RWPE1 (cell line): Measurements from ENCODE around the gene SF3A1.

Experiments used
- CTCF ChIA-PET: fragments of 350-600 bp; sonication (Branson Sonifier 250); formaldehyde crosslinking; extraction: SDS; loops from one replicate; lab custom pipeline; 2021; lab: Yijun Ruan, JAX
- POLR2A ChIA-PET: fragments of 400-600 bp; formaldehyde crosslinking; extraction: SDS; loops from one replicate; lab custom pipeline; 2020; ENCODE audit warnings: antibody characterized with exemption; ENCODE audit not compliant: low non-redundant PET; lab: Yijun Ruan, JAX
- DNase-seq: peaks from one replicate; pipeline ENCODE4 v3.0.0; 2012; ENCODE audit warnings: low spot score
- H3K27ac ChIP-seq: fragments of 450-650 bp; 2 replicates; pipeline ENCODE4 v1.5.1; 2017
- TF ChIP-seq, protein P1 (sequence below): fragments of 450-650 bp; conservative IDR thresholded peaks from 2 replicates; pipeline ENCODE4 v1.5.1; 2017; ENCODE audit warnings: low read depth, mild to moderate bottlenecking

Gene SF3A1

DNA sequence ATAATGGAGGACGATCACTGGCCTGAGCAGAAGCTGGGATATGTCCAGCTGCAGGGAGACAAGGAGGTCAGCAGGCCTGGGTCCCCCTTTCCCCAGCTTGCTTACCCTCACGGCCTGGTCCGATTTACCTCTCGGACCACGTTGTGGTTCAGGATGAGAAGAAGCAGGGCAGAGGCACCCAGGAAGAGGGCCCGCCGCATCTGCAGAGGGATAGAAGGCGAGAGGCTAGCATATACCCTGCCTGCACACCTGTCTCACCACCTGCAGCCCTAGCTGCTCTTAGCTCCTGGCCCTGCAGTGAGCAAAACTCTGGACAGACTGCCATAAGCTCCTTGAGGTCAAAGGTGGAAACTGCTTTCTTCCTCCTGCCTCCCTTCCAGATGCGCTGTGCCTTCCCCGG lies 29.2 kb upstream of the SF3A1 start:
- H3K27ac ChIP-seq = peak overlapping the region; percentile 78
- DNase-seq = no peak
- CTCF ChIA-PET = interaction anchor here (0.6 to 2.3 kb wide), 2 partner anchors 98 to 228 kb away, joined by 6 to 17 read pairs; no protein-coding TSS in a partner anchor
- TF ChIP-seq, protein P1, sequence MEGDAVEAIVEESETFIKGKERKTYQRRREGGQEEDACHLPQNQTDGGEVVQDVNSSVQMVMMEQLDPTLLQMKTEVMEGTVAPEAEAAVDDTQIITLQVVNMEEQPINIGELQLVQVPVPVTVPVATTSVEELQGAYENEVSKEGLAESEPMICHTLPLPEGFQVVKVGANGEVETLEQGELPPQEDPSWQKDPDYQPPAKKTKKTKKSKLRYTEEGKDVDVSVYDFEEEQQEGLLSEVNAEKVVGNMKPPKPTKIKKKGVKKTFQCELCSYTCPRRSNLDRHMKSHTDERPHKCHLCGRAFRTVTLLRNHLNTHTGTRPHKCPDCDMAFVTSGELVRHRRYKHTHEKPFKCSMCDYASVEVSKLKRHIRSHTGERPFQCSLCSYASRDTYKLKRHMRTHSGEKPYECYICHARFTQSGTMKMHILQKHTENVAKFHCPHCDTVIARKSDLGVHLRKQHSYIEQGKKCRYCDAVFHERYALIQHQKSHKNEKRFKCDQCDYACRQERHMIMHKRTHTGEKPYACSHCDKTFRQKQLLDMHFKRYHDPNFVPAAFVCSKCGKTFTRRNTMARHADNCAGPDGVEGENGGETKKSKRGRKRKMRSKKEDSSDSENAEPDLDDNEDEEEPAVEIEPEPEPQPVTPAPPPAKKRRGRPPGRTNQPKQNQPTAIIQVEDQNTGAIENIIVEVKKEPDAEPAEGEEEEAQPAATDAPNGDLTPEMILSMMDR = no peak
- POLR2A ChIA-PET = no interaction called here

DNA sequence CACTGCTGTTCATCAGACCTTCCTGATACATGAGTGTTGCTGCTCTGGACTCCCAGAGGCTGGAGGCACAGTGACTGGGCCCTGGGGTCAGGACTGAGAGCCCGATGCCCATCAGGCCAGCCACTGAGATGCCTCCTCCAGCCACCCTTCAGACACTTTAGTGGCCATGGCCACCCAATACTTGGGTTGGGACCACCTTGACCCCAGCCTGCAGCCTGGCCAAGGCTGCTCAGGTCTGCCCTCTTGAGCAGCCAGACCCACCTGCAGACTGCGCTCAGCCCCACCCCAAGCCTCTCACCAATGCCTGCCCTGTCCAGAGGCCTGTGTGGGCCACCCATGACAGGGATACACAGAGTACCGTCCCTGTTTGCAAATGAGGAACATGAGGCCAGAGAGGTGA lies 26.4 kb upstream of the SF3A1 start:
- TF ChIP-seq, protein P1 = no peak
- POLR2A ChIA-PET = no interaction called here
- CTCF ChIA-PET = interaction anchor here (0.6 to 0.9 kb wide), 3 partner anchors 44 to 95 kb away, joined by 3 read pairs; no protein-coding TSS in a partner anchor

DNA sequence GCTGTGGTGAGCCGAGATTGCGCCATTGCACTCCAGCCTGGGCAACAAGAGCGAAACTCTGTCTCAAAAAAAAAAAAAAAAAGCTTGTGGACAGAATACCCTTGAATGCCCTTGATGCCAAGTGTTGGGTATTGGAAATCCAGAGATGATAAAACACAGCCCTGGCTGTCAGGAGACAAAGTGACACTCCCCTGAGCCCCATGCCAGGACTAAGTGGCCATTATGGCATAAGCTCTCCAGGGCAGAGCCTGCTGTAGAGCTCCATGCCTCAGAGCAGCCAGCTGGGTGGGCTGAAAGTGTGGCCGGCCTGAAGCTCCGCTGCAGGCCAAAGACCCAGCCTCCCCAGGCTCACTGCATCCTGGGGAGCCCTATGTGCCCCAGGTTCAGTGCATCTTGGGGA lies 25.6 kb upstream of the SF3A1 start:
- CTCF ChIA-PET = interaction anchor here (0.6 to 0.9 kb wide), 3 partner anchors 44 to 95 kb away, joined by 3 read pairs; no protein-coding TSS in a partner anchor
- POLR2A ChIA-PET = no interaction called here

More for the DNA sequence above, 26.4 kb upstream of the SF3A1 start:
- no peak for DNase-seq
- H3K27ac ChIP-seq = no peak overlapping the region

DNA sequence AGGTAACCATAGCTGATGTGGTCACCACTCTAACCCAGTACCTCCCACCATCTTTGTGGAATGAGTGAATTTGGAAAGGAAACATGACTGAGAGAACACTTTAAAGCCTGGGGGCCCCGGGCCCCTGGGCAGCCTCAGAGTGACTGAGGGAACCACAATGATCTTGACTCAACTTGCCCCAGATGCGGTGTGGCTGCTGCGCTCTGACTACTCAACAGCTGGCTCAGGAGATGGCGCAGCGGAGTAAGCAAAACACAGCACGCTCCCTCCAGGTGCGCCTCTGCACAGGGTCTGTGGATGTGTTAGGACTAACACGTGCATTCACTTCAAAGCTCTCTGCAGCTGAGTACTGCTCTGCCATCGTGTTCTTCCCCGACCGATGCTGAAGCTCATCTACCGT lies 24.6 kb upstream of the SF3A1 start:
- H3K27ac ChIP-seq = no peak overlapping the region
- TF ChIP-seq, protein P1 = no peak
- CTCF ChIA-PET = no interaction called here
- POLR2A ChIA-PET = no interaction called here
- DNase-seq = no peak

More for the DNA sequence above, 25.6 kb upstream of the SF3A1 start:
- TF ChIP-seq, protein P1 = no peak
- no peak overlapping the region for H3K27ac ChIP-seq
- DNase-seq = no peak

DNA sequence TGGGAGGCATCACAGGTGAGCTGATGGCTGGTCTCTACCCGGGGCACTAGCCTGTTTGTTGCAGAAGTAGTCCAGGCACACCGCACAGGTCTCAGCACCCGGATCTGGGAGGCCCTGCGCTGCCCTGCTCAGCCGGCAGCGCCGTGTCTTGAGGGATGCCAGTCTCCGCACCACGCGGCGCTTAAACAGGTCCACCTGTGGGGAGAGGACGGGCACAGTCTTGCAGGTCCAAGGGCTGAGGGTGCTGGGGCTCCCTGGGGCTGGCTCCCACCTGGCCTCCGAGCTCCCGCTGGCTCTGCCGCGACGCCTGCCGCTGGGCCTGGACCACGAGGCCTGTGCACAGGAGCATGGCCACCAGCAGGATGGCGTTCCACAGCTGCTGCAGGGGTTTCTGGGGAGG lies 23.3 kb upstream of the SF3A1 start:
- CTCF ChIA-PET = no interaction called here
- no peak overlapping the region for H3K27ac ChIP-seq
- POLR2A ChIA-PET = no interaction called here
- TF ChIP-seq, protein P1 = no peak
- DNase-seq = no peak

DNA sequence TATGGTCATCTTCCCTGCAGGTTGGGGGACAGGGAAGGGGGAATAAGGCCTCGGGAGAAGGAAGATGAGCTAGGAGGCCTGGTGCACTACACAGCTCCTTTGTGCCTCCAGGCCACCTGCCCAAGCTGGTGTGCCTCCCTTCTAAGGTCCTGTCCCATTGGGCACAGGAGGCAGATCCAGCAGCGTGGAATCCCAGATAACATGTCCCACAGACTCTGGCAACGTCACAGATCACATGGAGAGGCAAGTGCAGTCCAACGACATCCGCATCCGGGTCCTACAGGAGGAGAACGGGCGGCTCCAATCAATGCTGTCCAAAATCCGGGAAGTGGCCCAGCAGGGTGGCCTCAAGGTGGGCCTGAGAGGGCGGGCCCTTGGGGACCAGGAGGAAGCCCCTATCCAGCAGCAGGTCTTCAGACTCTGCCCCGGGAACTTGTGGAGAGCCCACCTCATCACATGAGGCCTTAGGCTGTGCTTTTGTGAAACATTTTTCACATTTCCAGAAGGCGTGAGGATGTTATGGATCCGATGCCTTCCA lies 18.7 kb upstream of the SF3A1 start:
- DNase-seq = no peak
- POLR2A ChIA-PET = no interaction called here
- CTCF ChIA-PET = interaction anchor here (1.1 kb wide), 1 partner anchor 17 kb away, joined by 3 read pairs; no protein-coding TSS in a partner anchor
- TF ChIP-seq, protein P1 = no peak
- peak overlapping the region; percentile 12; the same call in 1 of the 2 replicates for H3K27ac ChIP-seq
